PFSK-1 (cell line): ENCODE data around the gene SUFU.

Source experiments
- POLR2AphosphoS5 ChIP-seq: IDR thresholded peaks from 2 replicates; pipeline ENCODE4 v1.6.1; 2012; ENCODE audit warnings: low read depth, mild to moderate bottlenecking, control low read depth, low read length, moderate library complexity
- SIN3A ChIP-seq: IDR thresholded peaks from 2 replicates; pipeline ENCODE4 v1.6.1; 2012; ENCODE audit warnings: mild to moderate bottlenecking, low read length, moderate library complexity, borderline replicate concordance; ENCODE audit not compliant: insufficient read depth
- TF ChIP-seq, protein P1 (sequence below), 2 experiments: IDR thresholded peaks; 2 replicates each; pipeline versions ENCODE4 v1.6.1 to v1.8.0; 2011 to 2012; ENCODE audit warnings: low read depth in 2 of 2, low read length in 2 of 2, control low read depth in 1 of 2, inconsistent platforms in 1 of 2, mild to moderate bottlenecking in 1 of 2, moderate library complexity in 1 of 2; ENCODE audit not compliant: insufficient read depth in 1 of 2

DNA sequence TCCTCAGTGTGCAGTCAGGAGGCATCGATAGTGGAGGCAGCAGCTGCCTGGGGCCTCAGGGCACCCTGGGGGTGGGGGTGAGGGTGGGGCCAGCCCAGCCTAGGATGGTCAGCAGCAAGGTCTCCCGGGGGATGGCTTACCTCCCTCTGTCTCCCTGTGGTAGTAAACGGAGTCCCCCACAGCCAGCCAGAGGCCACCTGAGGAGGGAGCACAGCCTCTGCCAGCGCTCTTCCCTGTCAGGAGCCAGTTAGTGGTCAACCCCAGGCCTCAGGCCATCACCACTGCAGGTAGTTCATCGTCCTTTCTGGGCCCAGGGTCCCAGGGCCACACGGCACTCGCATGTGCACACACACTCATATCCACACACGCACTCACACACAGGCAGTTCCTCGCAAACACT, 23.4 kb upstream of the SUFU start:
- TF ChIP-seq SIN3A: no peak
- TF ChIP-seq, protein P1, sequence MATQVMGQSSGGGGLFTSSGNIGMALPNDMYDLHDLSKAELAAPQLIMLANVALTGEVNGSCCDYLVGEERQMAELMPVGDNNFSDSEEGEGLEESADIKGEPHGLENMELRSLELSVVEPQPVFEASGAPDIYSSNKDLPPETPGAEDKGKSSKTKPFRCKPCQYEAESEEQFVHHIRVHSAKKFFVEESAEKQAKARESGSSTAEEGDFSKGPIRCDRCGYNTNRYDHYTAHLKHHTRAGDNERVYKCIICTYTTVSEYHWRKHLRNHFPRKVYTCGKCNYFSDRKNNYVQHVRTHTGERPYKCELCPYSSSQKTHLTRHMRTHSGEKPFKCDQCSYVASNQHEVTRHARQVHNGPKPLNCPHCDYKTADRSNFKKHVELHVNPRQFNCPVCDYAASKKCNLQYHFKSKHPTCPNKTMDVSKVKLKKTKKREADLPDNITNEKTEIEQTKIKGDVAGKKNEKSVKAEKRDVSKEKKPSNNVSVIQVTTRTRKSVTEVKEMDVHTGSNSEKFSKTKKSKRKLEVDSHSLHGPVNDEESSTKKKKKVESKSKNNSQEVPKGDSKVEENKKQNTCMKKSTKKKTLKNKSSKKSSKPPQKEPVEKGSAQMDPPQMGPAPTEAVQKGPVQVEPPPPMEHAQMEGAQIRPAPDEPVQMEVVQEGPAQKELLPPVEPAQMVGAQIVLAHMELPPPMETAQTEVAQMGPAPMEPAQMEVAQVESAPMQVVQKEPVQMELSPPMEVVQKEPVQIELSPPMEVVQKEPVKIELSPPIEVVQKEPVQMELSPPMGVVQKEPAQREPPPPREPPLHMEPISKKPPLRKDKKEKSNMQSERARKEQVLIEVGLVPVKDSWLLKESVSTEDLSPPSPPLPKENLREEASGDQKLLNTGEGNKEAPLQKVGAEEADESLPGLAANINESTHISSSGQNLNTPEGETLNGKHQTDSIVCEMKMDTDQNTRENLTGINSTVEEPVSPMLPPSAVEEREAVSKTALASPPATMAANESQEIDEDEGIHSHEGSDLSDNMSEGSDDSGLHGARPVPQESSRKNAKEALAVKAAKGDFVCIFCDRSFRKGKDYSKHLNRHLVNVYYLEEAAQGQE (IDR thresholded peaks at IDR 0.05; ENCODE audit: insufficient read depth in 1 of 2, low read depth in 2 of 2, low read length in 2 of 2): no peak
- no peak for TF ChIP-seq POLR2AphosphoS5
